HG03558 (cell line): ENCODE measurements around the gene SHB.
A peak's percentile ranks its signal among the peaks of the same experiment; 100 is the strongest.
"Not testable (repeated sequence)": the region's sequence is repeated elsewhere in the genome, so short reads cannot be mapped to it uniquely, and the experiment has no call there.

ENCODE experiments used
- ATAC-seq: cut with Tn5 transposase; IDR thresholded peaks from one replicate; pipeline ENCODE4 v1.9.1; 2021; ENCODE audit warnings: moderate number of reproducible peaks; ENCODE audit not compliant: unreplicated experiment; ENCODE audit errors: extremely low read depth

Gene SHB

GRCh38 chr9:37913480-37914153 is 155.4 kb downstream of the SHB start:
- no peak for ATAC-seq

- ATAC-seq = no peak
Observed at GRCh38 chr9:37911271-37911681, 157.8 kb downstream of the SHB start.

DNA sequence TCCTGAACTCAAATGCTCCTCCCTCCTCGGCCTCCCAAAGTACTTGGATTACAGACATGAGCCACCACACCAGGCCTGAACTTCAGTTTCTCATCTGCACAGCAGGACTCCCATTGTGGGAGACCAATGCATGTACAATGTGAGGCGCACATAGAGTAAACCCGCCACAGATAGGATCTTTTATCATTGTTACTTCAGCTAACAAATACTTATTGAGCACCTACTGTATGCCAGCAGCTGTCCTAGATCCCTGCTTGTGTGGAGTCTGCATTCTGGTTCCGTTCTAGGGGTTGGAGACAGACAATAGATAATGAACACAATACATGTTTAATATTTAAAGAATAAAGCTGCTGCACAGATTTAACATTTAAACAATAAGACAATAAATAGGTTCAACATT is 158.8 kb downstream of the SHB start:
- no peak for ATAC-seq

GRCh38 chr9:37909836-37910235 is 159.2 kb downstream of the SHB start:
- ATAC-seq = not testable (repeated sequence)

GRCh38 chr9:37909326-37909725 is 159.7 kb downstream of the SHB start:
- no peak for ATAC-seq

- ATAC-seq = no peak
Observed at GRCh38 chr9:37908698-37909186, 160.3 kb downstream of the SHB start.

DNA sequence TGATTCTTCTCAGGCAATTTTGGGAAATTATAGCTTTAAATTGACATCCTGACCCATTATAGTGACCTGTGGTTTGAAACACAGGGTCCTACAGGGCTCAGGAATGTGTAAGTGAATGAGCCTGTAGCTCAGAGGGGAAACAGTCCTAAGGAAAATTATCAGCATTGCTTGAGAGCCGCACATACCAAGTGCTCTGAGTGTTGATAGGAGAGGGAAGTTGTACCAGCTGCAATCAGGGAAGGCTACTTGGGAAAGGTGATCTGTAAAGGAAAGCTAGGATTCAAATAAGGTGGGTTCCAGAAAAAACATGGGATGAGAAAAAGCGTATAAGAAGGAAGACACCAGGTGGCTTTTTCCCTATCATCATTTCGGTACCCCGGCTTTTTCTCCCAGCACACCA is 160.7 kb downstream of the SHB start:
- ATAC-seq = no peak

DNA sequence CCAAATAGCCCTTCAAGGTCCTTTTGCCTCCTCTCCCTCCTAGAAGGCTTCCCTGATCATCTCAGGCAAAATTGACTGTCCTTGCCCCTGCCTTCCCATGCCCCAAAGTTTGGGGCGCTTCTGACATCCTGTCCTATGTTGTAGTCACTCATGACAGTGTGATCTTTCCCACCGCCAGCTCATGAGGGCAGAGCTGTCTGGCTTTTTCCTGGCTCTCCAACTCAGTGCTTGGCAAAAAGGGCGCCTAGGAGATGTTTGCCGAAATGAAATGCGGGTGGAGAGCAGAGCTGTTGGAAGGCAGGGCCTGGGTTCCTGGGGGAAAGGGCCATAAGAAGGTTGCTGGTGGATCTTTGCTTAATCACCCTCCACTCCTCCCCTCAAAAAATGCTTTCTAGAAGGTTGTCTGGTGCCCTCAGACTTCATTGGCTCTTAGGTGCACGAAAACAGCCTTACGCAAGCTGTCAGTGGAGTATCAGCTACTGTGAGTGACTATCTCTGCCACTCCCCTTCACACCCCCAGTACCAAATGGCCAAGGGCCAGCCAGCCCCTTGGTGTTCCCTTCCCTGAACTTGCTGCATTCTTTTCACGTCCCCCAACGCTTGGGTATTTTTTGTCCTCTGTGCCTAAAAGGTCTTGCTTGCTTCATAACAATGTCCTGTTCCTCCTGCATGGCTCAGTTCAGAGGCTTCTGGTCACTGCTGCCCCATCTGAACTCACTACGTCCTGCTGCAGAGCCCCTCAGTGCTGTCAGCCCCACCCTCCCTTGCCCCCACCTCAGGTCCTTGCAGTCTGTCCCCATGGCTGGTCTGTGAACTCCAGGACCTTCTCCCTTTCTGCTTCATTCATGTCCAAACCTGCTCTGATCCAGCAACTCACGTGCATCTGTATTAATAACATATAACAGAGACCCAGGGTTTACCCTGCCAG is 162.5 kb downstream of the SHB start:
- ATAC-seq = no peak

GRCh38 chr9:37905776-37906175 is 163.3 kb downstream of the SHB start:
- no peak for ATAC-seq

DNA sequence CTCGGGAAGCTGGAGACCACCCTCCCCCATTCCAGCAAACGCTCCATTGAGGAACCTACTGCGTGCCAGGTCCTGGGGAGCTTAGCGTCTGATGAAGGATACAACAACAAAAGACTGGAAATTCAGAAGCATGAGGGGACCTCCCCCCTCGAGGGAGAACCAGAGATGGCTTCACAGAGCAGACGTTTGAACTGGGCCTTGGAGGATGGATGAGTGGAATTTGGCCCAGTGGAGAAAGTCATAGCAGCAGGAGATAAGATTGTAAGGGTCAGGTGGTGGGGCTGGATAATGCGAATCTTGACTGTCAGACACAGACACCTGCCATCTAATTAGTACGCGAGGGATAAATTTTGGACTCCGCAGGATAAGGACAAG is 163.9 kb downstream of the SHB start:
- no peak for ATAC-seq

DNA sequence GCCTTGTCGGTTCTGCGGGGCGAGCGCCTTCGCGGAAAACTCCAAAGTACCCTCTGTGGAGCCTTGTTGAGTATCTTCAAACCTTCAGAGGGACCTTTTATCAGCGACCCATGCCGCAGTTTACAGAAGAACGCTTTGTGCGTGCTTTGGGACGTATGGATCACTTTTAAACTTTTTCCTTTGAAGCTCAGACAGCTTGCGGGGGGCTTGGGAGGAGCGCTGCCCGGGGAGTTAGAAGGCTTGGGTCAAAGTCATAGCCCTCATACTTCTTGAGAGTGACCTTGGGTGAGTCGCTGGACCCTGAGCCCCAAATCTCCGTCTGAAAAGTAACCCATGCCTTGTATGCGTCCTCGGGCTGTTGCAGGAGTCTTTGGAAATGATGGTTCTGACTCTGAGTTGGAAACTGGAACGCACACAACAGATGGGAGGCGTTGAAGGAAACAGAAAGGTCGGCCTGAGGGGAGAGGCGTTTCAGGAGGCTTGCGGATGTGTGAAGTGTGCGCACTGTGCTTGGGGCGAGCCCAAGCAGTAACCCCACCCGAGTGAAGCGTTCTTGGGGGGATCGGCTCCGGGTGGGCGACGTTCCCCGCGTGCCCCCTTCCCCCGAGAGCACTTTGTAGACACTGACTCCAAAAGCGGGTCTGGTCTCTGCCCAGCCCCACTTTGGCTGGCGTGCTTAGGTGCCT is 164.4 kb downstream of the SHB start:
- no peak for ATAC-seq

- ATAC-seq = peak; percentile 75
Observed at GRCh38 chr9:37903647-37904444, 165.2 kb downstream of the SHB start, which contains the start of gene SLC25A51. Gene SLC25A51 (minus strand): TSS chr9:37904127. CDS start chr9:37888550, 15,577 bp downstream.

GRCh38 chr9:37902796-37903646 is 166.0 kb downstream of the SHB start:
- ATAC-seq = no peak

GRCh38 chr9:37902131-37902530 is 166.9 kb downstream of the SHB start:
- no peak for ATAC-seq

- no peak for ATAC-seq
Observed at GRCh38 chr9:37899041-37899440, 170.0 kb downstream of the SHB start.

GRCh38 chr9:37897665-37898064 is 171.4 kb downstream of the SHB start:
- ATAC-seq = no peak

DNA sequence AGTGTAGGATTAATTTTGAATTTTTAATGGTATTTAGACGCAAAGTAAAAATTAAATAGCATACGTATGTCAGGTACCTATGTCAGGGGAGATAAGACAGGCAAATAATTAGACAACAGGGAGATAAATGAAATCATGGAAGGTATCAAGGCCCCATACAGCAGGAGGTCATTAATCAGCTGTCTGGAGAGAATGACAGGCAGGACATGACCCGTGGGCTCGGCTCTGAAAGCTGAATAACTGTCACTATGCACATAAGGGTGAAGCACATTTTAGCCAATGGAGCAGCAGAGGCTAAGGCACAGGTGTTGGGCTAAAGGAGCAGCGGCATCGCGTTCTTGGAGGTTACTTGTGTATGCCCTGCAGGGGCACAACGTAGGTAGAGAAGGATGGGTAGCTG is 177.0 kb downstream of the SHB start:
- ATAC-seq = no peak

DNA sequence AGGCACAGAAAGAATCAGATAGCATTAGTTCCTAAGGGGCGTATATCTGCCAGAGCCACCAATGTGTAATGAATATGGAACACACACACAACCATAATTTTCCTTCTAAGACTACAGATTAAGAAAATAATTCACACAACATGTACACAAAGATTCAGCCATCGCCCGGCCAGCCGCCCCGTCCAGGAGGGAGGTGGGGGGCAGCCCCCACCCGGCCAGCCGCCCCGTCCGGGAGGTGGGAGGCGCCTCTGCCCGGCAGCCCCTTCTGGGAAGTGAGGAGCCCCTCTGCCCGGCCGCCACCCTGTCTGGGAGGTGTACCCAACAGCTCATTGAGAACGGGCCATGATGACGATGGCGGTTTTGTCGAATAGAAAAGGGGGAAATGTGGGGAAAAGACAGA is 178.0 kb downstream of the SHB start:
- ATAC-seq = not testable (repeated sequence)

GRCh38 chr9:37889536-37889935 is 179.5 kb downstream of the SHB start:
- ATAC-seq = no peak
